ENCODE measurements around the gene GRIK2. TPM values are rescaled to one million over a fixed set of nuclear protein-coding genes. Genes with fewer than 3 reads are reported as not detected.
A peak's percentile ranks its signal among the peaks of the same experiment; 100 is the strongest.

The GRIK2 gene
- total and polyA plus RNA-seq, 2 experiments from 2014 or later, result 0.21 to 0.45 TPM

GRCh38 chr6:101666256-101666655 is 272.7 kb downstream of the GRIK2 start:
- no peaks in the 10 kb centered on the region for H3K36me3 ChIP-seq
- no peaks in the 10 kb centered on the region for H3K4me1 ChIP-seq (ENCODE audit: low read depth)
- H3K27me3 ChIP-seq, result no peaks in the 10 kb centered on the region
- TF ChIP-seq, protein P1, sequence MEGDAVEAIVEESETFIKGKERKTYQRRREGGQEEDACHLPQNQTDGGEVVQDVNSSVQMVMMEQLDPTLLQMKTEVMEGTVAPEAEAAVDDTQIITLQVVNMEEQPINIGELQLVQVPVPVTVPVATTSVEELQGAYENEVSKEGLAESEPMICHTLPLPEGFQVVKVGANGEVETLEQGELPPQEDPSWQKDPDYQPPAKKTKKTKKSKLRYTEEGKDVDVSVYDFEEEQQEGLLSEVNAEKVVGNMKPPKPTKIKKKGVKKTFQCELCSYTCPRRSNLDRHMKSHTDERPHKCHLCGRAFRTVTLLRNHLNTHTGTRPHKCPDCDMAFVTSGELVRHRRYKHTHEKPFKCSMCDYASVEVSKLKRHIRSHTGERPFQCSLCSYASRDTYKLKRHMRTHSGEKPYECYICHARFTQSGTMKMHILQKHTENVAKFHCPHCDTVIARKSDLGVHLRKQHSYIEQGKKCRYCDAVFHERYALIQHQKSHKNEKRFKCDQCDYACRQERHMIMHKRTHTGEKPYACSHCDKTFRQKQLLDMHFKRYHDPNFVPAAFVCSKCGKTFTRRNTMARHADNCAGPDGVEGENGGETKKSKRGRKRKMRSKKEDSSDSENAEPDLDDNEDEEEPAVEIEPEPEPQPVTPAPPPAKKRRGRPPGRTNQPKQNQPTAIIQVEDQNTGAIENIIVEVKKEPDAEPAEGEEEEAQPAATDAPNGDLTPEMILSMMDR (IDR thresholded peaks at IDR 0.05; ENCODE audit: low read depth, low read length), result no peak
- H3K9me3 ChIP-seq (ENCODE audit: low read depth), result no peaks in the 10 kb centered on the region
- peak in 1 of 2 donors; percentile 23 for DNase-seq (ENCODE audit: low read depth in 1 of 2, low spot score in 1 of 2)
- H3K27ac ChIP-seq, result no peak overlapping the region
- no peak overlapping the region for H3K4me3 ChIP-seq

GRCh38 chr6:101668496-101669030 is 275.1 kb downstream of the GRIK2 start:
- Histone ChIP-seq H3K9me3 (ENCODE audit: low read depth) (no peaks in the 10 kb centered on the region), H3K4me3 (no peak overlapping the region), H3K4me1 (ENCODE audit: low read depth) (no peaks in the 10 kb centered on the region), H3K27me3 (no peaks in the 10 kb centered on the region), H3K36me3 (no peaks in the 10 kb centered on the region), H3K27ac (no peak overlapping the region)
- TF ChIP-seq, protein P1 (IDR thresholded peaks at IDR 0.05; ENCODE audit: low read depth, low read length), result no peak
- DNase-seq (ENCODE audit: low read depth in 1 of 2, low spot score in 1 of 2), result peak in 1 of 2 donors; percentile 7

DNA sequence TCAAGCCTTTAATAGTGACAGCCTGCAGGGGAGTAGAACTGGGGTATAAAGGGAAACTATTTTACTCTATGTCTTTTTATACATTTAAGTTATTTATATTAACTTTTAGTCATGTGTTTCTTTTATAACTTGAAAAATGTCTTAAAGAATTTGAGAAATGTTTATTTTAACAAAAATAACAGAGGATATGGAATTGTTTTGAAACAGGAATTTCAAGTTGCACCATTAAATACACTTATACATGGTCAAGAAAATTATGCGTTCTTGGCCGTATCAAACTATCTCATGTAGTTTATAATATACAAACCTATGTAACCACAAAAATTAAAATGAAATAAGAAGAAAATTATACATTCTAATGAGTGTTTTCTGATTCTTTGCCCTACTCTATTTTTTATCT is 282.7 kb downstream of the GRIK2 start:
- no peaks in the 10 kb centered on the region for H3K4me1 ChIP-seq (ENCODE audit: low read depth)
- H3K9me3 ChIP-seq (ENCODE audit: low read depth), result no peaks in the 10 kb centered on the region
- H3K27me3 ChIP-seq, result no peaks in the 10 kb centered on the region
- no peak overlapping the region for H3K4me3 ChIP-seq
- no peak for DNase-seq (ENCODE audit: low read depth in 1 of 2, low spot score in 1 of 2)
- no peaks in the 10 kb centered on the region for H3K36me3 ChIP-seq
- no peak overlapping the region for H3K27ac ChIP-seq
- TF ChIP-seq, protein P1 (IDR thresholded peaks at IDR 0.05; ENCODE audit: low read depth, low read length), result no peak

- TF ChIP-seq, protein P1 (IDR thresholded peaks at IDR 0.05; ENCODE audit: low read depth, low read length), result no peak
- Histone ChIP-seq H3K27ac (no peak overlapping the region), H3K9me3 (ENCODE audit: low read depth) (no peaks in the 10 kb centered on the region), H3K4me1 (ENCODE audit: low read depth) (no peaks in the 10 kb centered on the region), H3K27me3 (no peaks in the 10 kb centered on the region), H3K36me3 (no peaks in the 10 kb centered on the region), H3K4me3 (no peak overlapping the region)
- DNase-seq (ENCODE audit: low read depth in 1 of 2, low spot score in 1 of 2), result no peak
Measured at GRCh38 chr6:101682937-101683336, 289.4 kb downstream of the GRIK2 start.

GRCh38 chr6:101683884-101684283 is 290.4 kb downstream of the GRIK2 start:
- Histone ChIP-seq H3K27ac (no peak overlapping the region), H3K4me1 (ENCODE audit: low read depth) (no peaks in the 10 kb centered on the region), H3K27me3 (no peaks in the 10 kb centered on the region), H3K36me3 (no peaks in the 10 kb centered on the region), H3K4me3 (no peak overlapping the region), H3K9me3 (ENCODE audit: low read depth) (no peaks in the 10 kb centered on the region)
- DNase-seq (ENCODE audit: low read depth in 1 of 2, low spot score in 1 of 2), result peak in 1 of 2 donors; percentile 59
- TF ChIP-seq, protein P1 (IDR thresholded peaks at IDR 0.05; ENCODE audit: low read depth, low read length), result no peak

Measured in cardiac muscle cell (in vitro differentiated cells and primary cell).